HG02678 (cell line): ENCODE data around the gene PLXNB1.
"Not testable (repeated sequence)": the region's sequence is repeated elsewhere in the genome, so short reads cannot be mapped to it uniquely, and the experiment has no call there.

Experiments
- ATAC-seq: cut with Tn5 transposase; IDR thresholded peaks from one replicate; pipeline ENCODE4 v1.9.1; 2021; ENCODE audit warnings: mild to moderate bottlenecking, moderate library complexity; ENCODE audit not compliant: unreplicated experiment

The PLXNB1 gene

DNA sequence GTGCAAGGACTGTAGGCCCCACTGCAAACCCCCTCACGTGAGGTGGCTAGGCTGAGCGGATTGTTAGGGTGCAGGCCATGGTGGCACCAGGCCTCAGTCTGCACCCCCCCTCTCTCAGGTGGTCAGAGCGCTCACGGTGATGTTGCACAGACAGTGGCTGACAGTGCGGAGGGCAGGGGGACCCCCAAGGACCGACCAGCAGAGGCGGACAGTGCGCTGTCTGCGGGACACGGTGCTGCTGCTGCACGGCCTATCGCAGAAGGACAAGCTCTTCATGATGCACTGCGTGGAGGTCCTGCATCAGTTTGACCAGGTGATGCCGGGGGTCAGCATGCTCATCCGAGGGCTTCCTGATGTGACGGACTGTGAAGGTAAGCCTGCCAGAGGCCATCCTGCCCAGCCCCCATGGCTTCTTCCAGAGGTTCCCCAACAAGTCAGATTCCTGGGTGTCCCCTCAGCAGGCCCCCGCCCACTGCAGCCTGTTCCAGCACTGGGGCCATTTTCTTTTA lies 34.9 kb upstream of the PLXNB1 start:
- no peak for ATAC-seq

DNA sequence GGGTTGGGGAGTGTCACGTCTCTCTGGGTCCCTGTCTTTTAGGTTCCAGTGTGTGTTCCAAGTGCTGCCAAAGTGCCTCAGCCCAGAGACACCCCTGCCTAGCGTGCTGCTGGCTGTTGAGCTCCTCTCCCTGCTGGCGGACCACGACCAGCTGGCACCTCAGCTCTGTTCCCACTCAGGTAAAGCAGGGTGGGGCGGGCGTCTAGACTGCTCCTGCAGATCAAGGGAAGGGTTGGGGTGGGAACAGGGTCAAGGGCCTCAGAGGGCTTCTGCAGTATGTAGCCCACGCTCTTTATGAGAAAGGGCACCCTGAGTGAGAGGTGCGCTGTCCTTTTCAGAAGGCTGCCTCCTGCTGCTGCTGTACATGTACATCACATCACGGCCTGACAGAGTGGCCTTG lies 33.8 kb upstream of the PLXNB1 start:
- no peak for ATAC-seq

DNA sequence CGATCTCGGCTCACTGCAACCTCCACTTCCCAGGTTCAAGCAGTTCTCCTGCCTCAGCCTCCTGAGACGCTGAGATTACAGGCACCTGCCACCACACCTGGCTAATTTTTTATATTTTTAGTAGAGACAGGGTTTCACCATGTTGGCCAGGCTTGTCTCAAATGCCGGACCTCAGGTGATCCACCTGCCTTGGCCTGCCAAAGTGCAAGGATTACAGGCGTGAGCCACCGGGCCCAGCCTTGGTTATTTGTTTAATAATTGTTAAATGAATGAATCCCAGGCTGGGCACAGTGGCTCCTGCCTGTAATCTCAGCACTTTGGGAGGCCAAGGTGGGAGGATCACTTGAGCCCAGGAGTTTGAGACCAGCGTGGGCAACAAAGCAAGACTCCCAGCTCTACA lies 31.9 kb upstream of the PLXNB1 start:
- ATAC-seq, result not testable (repeated sequence)

DNA sequence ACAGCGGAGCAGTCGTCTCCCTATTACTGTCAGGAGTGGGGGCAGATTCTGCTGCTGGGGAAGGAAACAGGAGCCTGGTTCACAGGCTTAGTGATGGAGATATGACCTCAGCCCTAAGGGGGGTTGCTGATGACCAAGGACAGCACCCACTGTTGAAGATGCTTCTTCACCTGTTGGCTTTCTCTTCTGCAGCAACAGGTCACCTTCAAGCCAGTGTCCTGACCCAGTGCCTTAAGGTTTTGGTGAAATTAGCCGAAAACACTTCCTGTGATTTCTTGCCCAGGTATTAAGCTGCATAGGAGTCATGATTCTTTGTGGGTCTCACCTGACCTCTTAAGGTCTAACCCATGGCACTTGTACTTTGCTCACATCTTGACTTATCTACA lies 30.6 kb upstream of the PLXNB1 start:
- no peak for ATAC-seq

DNA sequence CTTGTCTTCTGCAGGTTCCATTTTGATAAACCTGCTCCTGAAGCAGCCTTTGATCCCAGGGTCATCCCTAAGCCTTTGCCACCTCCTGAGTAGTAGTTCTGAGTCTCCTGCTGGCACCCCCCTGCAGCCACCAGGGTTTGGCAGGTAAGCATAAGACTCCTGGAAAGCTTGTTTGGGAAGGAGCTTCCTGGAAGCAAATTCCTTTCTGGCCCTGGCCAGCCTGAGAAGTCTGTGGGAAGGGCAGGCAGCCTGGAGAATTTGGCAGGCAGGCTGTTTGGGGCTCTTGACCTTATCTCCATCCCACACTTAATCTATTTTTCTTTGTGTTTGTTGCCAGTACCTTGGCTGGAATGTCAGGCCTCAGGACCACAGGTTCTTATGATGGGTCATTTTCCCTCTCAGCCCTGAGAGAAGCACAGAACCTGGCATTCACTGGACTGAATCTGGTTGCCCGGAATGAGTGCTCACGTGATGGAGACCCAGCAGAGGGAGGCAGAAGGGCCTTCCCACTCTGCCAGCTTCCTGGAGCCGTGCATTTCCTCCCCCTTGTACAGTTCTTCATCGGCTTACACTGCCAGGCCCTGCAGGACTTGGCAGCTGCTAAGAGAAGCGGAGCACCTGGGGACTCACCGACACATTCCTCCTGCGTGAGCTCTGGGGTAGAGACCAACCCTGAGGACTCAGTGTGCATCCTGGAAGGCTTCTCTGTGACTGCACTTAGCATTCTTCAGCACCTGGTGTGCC lies 30.1 kb upstream of the PLXNB1 start:
- no peak for ATAC-seq

DNA sequence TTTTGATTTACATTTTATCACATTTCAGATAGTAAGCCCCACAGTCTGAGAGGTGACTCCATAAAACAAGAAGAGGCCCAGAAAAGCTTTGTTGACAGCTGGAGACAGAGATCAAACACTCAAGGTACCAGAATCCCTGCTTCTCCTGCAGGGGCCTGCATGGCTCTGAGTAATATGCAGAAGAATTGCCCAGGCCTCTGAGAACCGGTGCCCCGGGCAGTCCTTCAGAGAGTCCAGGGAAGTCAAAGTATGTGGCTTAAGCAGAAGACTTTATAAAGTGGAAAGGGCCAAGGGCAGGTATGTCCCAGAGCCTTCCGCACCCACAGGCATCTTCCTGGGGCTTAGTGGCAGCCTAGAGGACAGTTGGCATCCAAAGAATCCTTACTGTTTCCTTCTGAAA lies 29.4 kb upstream of the PLXNB1 start:
- no peak for ATAC-seq

DNA sequence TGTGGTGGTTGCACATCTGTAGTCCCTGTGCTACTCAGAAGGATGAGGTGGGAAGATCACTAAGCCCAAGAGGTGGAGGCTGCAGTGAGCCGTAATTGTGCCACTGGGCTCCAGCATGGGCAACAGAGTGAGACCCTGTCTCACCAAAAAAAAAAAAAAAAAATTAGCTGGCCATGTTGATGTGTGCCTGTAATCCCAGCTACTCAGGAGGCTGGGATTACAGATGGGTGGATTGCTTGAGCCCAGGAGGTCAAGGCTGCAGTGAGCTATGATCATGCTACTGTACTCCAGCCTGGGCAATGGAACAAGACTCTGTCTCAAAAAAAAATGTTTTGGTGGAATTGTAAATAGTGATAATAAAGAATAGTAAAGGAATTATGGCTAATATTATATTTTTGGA lies 26.6 kb upstream of the PLXNB1 start:
- ATAC-seq, result no peak

DNA sequence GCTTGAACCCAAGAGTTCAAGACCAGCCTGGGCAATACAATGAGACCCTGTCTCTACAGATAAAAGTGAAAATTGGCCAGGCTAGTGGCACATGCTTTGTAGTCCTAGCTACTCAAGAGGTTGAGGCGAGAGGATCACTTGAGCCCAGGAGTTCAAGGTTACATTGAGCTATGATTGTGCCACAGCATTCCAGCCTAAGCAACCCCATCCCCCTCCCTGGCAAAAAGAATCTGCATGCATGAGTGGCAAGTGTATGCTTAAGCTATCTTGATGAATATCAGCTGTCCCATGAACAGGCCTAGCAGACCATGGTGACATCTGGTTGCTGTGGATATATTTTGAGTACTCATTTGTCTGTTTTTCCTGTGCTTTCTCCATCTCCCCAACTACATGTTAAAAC lies 21.4 kb upstream of the PLXNB1 start:
- no peak for ATAC-seq

DNA sequence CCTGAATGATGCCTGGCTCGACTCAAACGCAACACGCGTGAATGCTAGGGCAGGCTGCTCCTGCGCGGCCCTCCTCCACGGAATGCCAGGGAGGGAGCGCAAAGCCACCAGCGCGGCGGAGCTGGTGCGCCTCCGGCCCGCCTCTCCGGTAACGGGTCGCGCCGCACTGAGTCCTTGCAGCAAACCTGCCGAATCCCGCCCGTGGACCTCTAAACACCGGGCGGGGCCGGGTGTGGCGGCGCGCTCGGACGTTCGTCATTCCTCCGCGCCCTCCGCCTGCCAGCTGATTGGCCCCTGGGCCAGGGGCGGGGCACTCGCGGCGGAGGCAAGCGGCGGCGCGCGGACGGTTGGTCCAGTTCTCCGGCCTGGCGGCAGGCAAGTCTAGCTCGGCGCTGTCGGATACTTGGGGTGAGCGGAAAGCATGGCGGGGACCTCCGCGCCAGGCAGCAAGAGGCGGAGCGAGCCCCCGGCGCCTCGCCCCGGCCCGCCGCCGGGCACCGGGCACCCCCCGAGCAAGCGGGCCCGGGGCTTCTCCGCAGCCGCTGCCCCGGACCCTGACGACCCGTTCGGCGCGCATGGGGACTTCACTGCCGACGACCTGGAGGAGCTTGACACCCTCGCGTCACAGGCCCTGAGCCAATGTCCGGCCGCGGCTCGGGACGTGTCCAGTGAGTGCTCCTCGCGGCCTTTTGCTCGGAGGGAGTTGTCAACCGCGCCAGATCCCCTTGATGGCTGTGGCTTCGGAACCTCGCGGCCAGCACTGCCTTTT lies 16.7 kb upstream of the PLXNB1 start, which contains the start of gene ATRIP:
TSS of gene ATRIP (plus strand) at position 313 of the 769 bp plus-strand sequence. CDS start at position 422, 109 bp downstream.
- peak; percentile 89 for ATAC-seq

DNA sequence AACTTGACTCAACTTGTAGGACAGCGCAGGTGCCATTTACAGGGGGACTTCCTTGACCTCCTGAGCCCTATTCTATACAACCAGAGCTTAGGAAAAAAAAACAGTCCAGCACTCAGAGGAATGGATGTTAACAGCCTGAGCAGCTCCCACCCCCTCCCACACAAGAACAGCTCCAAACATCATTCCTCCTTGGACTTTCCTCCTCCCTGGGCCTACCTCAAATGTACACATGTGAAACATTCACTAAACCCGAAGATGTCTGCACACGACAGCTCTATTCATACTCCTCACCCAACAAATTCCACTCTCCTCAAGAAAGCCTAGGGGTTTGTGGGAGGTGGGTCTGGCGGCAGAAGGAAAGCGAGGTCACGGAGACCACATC lies 16.1 kb upstream of the PLXNB1 start:
- no peak for ATAC-seq

DNA sequence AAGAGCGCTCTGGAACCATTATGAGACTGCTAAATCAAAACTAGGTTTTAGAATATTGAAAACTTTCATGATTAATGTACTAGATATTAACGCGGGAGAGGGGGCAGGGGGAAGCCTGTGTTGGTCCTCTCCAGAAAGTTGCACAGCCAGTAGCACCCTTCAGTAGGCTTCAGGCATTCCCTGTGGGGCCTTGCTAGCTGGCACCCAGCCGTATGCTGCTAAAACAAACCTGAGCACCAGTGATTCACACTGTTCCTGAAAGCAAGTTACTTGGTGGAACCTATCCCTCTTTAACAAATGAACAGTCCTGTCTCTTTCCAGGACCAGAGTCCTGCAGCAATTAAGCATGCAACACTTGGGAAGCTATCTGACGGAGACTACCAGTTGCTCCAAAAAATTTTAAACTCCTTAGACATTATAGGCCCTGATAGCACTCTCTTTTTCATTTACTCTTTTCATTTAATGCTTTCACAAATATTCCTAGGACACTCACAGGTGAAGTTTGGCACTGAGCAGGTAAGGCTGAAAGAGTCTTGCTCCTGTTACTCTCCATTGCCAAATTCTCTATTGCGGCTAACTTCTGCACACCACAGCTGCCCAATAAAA lies 15.5 kb upstream of the PLXNB1 start:
- no peak for ATAC-seq

DNA sequence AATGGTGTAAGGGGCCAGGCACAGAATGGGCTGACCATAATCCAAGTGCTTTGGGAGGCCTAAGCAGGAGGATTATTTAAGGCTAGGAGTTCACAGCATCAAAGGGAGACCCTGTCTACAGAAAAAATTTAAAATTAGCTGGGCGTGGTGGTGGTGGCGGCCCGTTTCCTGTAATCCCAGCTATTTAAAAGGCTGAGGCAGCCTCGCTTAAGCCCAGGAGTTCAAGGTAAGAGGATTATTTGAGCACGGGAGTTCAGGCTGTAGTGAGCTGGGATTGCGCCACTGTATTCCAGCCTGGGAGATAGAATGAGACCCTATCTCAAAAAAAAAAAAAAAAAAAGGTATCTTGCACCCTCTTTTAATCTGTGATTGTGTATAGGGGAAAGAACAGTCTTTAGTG lies 12.1 kb upstream of the PLXNB1 start:
- no peak for ATAC-seq

DNA sequence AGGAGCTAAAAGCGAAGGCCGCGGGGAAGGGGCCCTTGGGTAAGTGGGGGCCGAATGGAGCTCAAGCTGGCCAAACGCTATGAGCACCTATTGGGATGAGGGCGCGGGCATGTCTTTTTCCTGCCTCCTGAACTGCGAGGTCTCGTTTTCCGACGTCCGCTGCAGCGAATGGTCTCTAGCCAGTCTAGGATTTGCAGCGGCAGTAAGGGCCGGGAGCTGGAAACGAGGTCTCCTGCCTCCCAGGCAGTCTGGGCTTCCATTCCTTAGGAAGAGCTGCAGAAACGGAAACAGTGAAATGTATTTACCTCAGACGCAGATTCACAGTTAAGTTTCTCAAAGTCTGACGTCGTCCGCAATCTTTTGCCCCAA lies 10.7 kb upstream of the PLXNB1 start:
- no peak for ATAC-seq

DNA sequence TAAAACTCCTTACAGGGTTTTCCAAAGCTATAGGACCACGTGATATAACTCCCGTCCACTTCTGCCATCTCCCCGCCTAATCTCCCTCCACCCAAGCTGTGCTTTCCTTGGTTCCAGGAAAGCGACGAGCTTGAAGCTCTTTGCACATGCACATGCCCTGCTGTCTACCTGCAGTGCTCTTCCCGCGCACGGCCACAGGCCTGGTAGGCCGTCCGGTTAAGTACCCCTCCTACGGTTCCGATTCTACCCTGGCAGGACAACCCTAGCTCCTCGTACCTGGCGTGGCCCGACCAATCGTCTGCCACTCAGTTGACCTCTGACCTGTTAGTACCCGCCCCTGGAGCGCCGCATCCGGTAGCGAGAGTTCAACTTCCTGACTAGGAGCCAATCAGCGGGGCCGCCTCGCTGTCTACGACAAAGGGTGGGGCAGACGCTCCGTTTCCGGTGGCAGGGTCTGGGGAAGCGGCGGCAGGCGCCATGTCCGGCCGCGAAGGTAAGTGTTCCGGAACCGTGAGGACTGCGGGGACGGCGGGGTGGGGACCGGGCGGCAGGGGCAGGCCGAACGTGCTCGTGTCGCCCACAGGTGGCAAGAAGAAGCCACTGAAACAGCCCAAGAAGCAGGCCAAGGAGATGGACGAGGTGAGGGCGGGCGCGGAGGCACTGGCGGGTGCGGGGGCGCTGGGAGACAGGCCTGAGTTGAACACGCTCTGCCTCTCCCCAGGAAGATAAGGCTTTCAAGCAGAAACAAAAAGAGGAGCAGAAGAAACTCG lies 10.1 kb upstream of the PLXNB1 start, which contains the start of the genes CCDC51 and TMA7:
TSS of gene CCDC51 (minus strand) at position 300 of the 770 bp plus-strand sequence. CDS start 4,991 bp downstream, outside the sequence.
TSS of gene TMA7 (plus strand) at position 438 of the 770 bp plus-strand sequence. CDS start at position 478, 40 bp downstream.
- peak; percentile 95 for ATAC-seq

DNA sequence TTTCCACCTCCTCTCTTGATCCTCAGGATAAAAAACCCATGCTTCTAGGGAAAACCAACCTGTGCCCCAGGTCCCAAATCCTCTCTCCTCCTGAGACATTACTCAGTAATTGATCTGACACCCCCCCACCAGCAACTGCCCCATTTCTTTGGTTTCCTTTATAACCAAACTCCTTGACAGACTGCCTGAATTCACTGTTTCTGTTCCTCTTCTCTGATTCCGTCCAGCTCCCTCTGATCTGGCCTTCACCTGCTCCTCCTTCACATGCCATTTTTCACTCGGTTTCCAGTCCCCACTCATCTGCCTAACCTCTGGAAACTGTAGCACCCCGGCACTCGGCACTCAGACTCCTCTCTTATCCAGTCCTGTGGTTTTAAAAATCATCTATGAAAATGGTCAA lies 7.9 kb upstream of the PLXNB1 start:
- ATAC-seq, result no peak

DNA sequence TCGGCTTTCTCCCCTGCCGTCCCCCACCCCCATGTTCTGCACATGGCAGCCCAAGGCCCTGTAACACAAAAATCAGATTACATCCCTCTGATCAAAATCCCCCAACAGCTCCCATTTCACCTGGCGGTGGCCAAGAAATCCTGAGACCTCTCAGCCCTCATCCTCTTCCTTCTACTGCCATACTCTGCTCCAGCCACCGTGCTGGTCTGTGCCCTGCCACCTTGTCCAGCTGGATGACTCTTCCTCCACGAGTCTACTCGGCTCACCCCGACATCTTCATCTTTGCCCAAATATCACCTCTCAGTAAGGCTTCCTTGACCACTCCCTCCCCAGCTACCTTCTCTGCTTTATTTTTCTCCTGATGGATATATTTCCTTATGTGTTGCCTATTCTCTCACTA lies 7.0 kb upstream of the PLXNB1 start:
- ATAC-seq, result no peak

DNA sequence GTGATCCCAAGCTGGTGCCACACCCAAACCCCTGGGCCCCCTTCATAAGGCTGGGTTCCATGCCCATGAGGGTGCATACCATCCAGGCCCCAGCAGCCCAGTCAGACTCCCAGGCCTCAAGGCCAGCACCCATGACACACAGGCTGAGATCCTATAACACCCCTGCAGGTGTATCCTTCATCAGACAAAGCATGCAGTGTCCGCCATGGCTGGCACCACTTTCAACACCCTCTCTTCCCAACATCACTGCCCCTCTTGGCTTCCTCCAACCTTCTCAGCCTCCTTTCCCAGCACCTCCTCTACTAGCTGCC lies 6.5 kb upstream of the PLXNB1 start:
- ATAC-seq, result no peak

DNA sequence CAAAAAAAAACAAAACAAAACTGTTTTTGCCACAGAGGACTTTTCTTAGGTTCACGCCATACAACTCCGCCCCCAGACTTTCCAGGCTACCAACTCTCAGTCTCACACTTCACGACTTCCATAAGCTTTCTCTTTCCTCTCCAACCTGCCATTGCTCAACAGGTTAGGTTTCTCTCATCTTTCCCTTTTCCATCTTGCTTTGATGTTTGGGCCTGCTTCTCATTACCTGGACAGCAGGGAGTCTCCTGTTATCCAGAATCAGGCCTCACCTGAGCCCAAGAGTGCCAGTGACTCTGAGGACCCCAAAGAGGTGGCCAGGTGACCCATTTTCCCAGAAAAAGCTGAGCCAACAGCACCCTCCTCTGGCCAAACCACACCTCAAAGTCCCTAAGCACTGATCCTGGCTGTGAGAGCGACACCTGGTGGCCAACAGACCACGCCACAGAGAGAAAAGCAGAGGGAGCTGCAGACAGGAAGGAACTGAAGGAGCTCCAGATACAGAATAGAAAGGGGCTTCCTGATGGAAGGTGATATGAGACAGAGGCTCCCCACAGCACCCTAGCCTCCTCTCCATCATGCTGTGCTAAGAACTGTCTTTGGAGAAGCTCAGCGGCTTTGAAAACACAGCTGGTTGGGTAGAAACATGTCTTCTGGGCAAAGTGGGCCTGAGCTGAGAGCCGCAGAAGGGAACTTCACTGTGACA lies 6.0 kb upstream of the PLXNB1 start:
- no peak for ATAC-seq

DNA sequence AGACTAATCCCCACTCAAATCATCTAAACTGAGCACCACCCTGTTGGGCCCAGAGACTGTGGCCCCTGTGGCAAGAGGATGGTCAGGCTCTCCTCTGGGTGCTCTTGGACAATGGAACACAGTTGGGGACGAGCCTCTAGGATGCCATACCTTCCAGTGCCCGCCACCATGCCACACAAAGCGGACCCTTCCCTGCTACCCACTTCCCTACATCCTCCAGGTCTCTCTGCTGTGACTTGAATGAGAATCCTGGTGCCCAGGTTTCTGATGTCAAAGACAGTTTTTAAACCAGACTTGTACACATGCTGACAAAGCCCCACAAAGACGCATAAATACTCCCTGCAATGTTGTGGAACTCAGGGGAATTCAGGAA lies 5.3 kb upstream of the PLXNB1 start:
- no peak for ATAC-seq

DNA sequence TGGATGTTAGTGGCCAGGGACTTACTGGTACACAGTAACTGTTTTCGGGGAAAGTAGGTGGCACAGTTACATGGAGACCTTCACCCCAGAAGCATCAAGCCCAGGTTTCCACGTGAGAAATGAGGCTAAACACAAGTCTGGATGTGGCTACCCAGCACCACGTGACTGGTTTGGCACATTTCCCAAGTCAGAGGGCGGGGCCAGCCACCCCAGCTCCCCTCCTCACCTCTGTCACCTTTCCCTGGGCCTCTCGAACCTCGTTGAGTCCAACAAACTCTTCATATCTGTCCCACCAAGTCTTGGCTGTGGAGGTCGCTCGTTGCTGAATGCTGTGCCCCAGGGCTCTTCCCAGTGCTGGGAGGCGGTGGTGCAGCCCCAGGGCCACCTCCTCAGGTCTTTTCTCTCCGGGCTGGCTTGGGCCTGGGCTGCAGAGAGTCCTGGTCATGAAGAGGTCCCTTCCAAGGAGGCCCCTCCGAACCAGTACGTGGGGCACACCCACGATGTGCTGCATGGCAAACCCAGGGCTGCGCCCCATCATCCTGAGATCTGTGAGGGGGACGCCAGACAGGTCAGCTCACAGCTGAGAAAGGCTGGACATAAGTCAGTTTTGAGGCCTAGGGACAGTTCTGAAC lies 4.8 kb upstream of the PLXNB1 start:
- ATAC-seq, result no peak
